SK-N-SH (cell line): Measurements from ENCODE around the gene ZBED3. TPM values are rescaled to one million over a fixed set of nuclear protein-coding genes. Genes with fewer than 3 reads are reported as not detected.

ENCODE experiments used
- CTCF ChIA-PET: fragments of 300-600, 350-600 bp; formaldehyde crosslinking; extraction: SDS; loops from one replicate; lab custom pipeline; 2021; lab: Yijun Ruan, JAX
- POLR2A ChIA-PET: fragments of 350-600 bp; sonication (Branson Sonifier 250); formaldehyde crosslinking; extraction: SDS; loops from one replicate; lab custom pipeline; 2020; ENCODE audit warnings: antibody characterized with exemption, inconsistent platforms; lab: Yijun Ruan, JAX
- DNase-seq: peaks from one replicate; pipeline ENCODE4 v3.0.0; 2012
- H2AFZ ChIP-seq: fragments of 200-600 bp; sonication (generic); 2 replicates; pipeline ENCODE4 v1.8.1; 2016; ENCODE audit warnings: antibody characterized with exemption, mild to moderate bottlenecking, low read depth
- H3F3A ChIP-seq: fragments of 200-600 bp; sonication (generic); replicated peaks from 2 replicates; pipeline ENCODE3; 2016; ENCODE audit warnings: antibody characterized with exemption, mild to moderate bottlenecking; ENCODE audit not compliant: insufficient read depth
- H3K27ac ChIP-seq, 2 experiments: fragments of 200-500 bp in 1 of 2; fragments of 200-600 bp in 1 of 2; sonication (Bioruptor generic) in 1 of 2; sonication (generic), shearing (Covaris generic) in 1 of 2; 2 replicates each; pipeline versions ENCODE4 v1.5.1 to v1.6.1; 2014 to 2016; ENCODE audit warnings: low read depth in 2 of 2, inconsistent platforms in 1 of 2, low read length in 1 of 2, mild to moderate bottlenecking in 1 of 2, mixed read lengths in 1 of 2
- H3K27me3 ChIP-seq: fragments of 200-600 bp; sonication (generic), shearing (Covaris generic); 2 replicates; pipeline ENCODE4 v1.6.1; 2016; ENCODE audit warnings: mixed run types; ENCODE audit not compliant: insufficient read depth
- H3K36me3 ChIP-seq, 2 experiments: fragments of 200-500 bp in 1 of 2; fragments of 200-600 bp in 1 of 2; sonication (Bioruptor generic) in 1 of 2; sonication (generic) in 1 of 2; replicated peaks in 1 of 2; 2 replicates each; pipeline versions ENCODE3 to v1.5.1; 2014 to 2016; ENCODE audit warnings: low read length in 1 of 2, mild to moderate bottlenecking in 1 of 2; ENCODE audit not compliant: insufficient read depth in 2 of 2, control insufficient read depth in 1 of 2
- H3K4me1 ChIP-seq, 2 experiments: fragments of 200-500 bp in 1 of 2; fragments of 200-600 bp in 1 of 2; sonication (Bioruptor generic) in 1 of 2; sonication (generic), shearing (Covaris generic) in 1 of 2; 2 replicates each; pipeline versions ENCODE4 v1.5.1 to v1.6.1; 2014 to 2016; ENCODE audit warnings: low read depth in 1 of 2, low read length in 1 of 2, mixed run types in 1 of 2; ENCODE audit not compliant: insufficient read depth in 2 of 2, control insufficient read depth in 1 of 2
- H3K4me2 ChIP-seq: fragments of 200-600 bp; sonication (generic), shearing (Covaris generic); 2 replicates; pipeline ENCODE4 v1.6.1; 2017; ENCODE audit warnings: mixed run types
- H3K4me3 ChIP-seq, 2 experiments: fragments of 200-500 bp in 1 of 2; fragments of 200-600 bp in 1 of 2; sonication (Bioruptor generic) in 1 of 2; sonication (generic), shearing (Covaris generic) in 1 of 2; 2 replicates each; pipeline versions ENCODE4 v1.5.1 to v1.8.1; 2014 to 2016; ENCODE audit warnings: low read depth in 2 of 2, inconsistent platforms in 1 of 2, low read length in 1 of 2, mild to moderate bottlenecking in 1 of 2, mixed read lengths in 1 of 2, moderate library complexity in 1 of 2
- H3K79me2 ChIP-seq: fragments of 200-600 bp; sonication (generic); 2 replicates; pipeline ENCODE4 v1.8.1; 2017; ENCODE audit warnings: mild to moderate bottlenecking; ENCODE audit not compliant: insufficient read depth
- H3K9ac ChIP-seq: fragments of 200-600 bp; sonication (generic); 2 replicates; pipeline ENCODE4 v1.6.1; 2017; ENCODE audit warnings: mixed run types
- H3K9me2 ChIP-seq: fragments of 200-600 bp; sonication (generic); 2 replicates; pipeline ENCODE4 v1.6.1; 2017; ENCODE audit warnings: mixed run types
- H3K9me3 ChIP-seq: fragments of 200-600 bp; sonication (generic); 2 replicates; pipeline ENCODE4 v1.6.1; 2017; ENCODE audit warnings: mixed run types, mild to moderate bottlenecking, moderate library complexity
- H4K20me1 ChIP-seq: fragments of 200-600 bp; sonication (generic); 2 replicates; pipeline ENCODE4 v1.6.1; 2017; ENCODE audit warnings: mild to moderate bottlenecking, mixed run types; ENCODE audit not compliant: insufficient read depth
- CHD2 ChIP-seq: fragments of 150-350 bp; IDR thresholded peaks from 2 replicates; pipeline ENCODE4 v1.6.1; 2018; ENCODE audit warnings: low read length; ENCODE audit not compliant: partially characterized antibody
- CTCF ChIP-seq: fragments of 200-600 bp; sonication (generic); IDR thresholded peaks from 2 replicates; pipeline ENCODE4 v1.6.1; 2017; ENCODE audit warnings: antibody characterized with exemption, mild to moderate bottlenecking, moderate library complexity
- EP300 ChIP-seq, 2 experiments: IDR thresholded peaks; 2 replicates each; pipeline versions ENCODE4 v1.4.0 to v1.6.1; 2012; ENCODE audit warnings: borderline replicate concordance in 1 of 2, low read depth in 1 of 2, low read length in 1 of 2
- EZH2phosphoT487 ChIP-seq: fragments of 200-600 bp; sonication (generic); IDR thresholded peaks from 2 replicates; pipeline ENCODE4 v1.6.1; 2017; ENCODE audit warnings: low read depth, mixed run types, mild to moderate bottlenecking, antibody characterized with exemption, moderate library complexity, borderline replicate concordance
- FOSL2 ChIP-seq: IDR thresholded peaks from 2 replicates; pipeline ENCODE4 v1.4.0; 2012; ENCODE audit warnings: low read depth, mild to moderate bottlenecking, moderate library complexity, borderline replicate concordance
- GATA2 ChIP-seq: sonication (generic); formaldehyde crosslinking; IDR thresholded peaks from 2 replicates; pipeline ENCODE4 v1.5.0; 2020; ENCODE audit warnings: mild to moderate bottlenecking, missing genetic modification reagents
- IRF3 ChIP-seq: fragments of 150-350 bp; IDR thresholded peaks from 2 replicates; pipeline ENCODE4 v1.6.1; 2016; ENCODE audit warnings: mild to moderate bottlenecking, low read depth, low read length
- MAX ChIP-seq: IDR thresholded peaks from 2 replicates; pipeline ENCODE4 v1.4.0; 2012; ENCODE audit warnings: low read depth
- MEF2A ChIP-seq: IDR thresholded peaks from 2 replicates; pipeline ENCODE4 v1.4.0; 2012; ENCODE audit warnings: low read depth, borderline replicate concordance
- NFIC ChIP-seq: IDR thresholded peaks from 2 replicates; pipeline ENCODE4 v1.4.0; 2012; ENCODE audit warnings: borderline replicate concordance
- NRF1 ChIP-seq: IDR thresholded peaks from 2 replicates; pipeline ENCODE4 v1.6.1; 2012; ENCODE audit warnings: low read depth, mild to moderate bottlenecking, low read length
- PBX3 ChIP-seq: IDR thresholded peaks from 2 replicates; pipeline ENCODE4; 2012
- POLR2AphosphoS5 ChIP-seq: IDR thresholded peaks from 2 replicates; pipeline ENCODE4 v1.6.1; 2012; ENCODE audit warnings: low read depth, low read length
- RCOR1 ChIP-seq: fragments of 150-350 bp; IDR thresholded peaks from 2 replicates; pipeline ENCODE4 v1.6.1; 2017; ENCODE audit warnings: antibody characterized with exemption, low read length
- REST ChIP-seq: IDR thresholded peaks from 2 replicates; pipeline ENCODE4 v1.6.1; 2012; ENCODE audit warnings: mild to moderate bottlenecking, low read depth, low read length, moderate library complexity
- RXRA ChIP-seq: IDR thresholded peaks from 2 replicates; pipeline ENCODE4 v1.4.0; 2012; ENCODE audit warnings: low read depth, mild to moderate bottlenecking, borderline replicate concordance
- TCF12 ChIP-seq: IDR thresholded peaks from 2 replicates; pipeline ENCODE4 v1.4.0; 2012
- YY1 ChIP-seq: IDR thresholded peaks from 2 replicates; pipeline ENCODE4 v1.4.0; 2012; ENCODE audit warnings: low read depth, mild to moderate bottlenecking
- ZBTB33 ChIP-seq: IDR thresholded peaks from 2 replicates; pipeline ENCODE4 v1.4.0; 2012; ENCODE audit warnings: low read depth, borderline replicate concordance
- WGBS: methylation state at CpG from one replicate; pipeline ENCODE4 v1.1.6; 2017; ENCODE audit warnings: low lambda C conversion rate; 5-methylcytosine and 5-hydroxymethylcytosine counted together
- polyA plus RNA-seq, 3 experiments: library from polyadenylated mRNA; depleted of rRNA; stranded (reverse); fragments of >200 nt; gene quantifications; 2 replicates each; pipeline ENCODE4 v1.2.3, GENCODE V29; 2012
- TF ChIP-seq, protein P1 (sequence below): IDR thresholded peaks from 2 replicates; pipeline ENCODE4 v1.4.0; 2012; ENCODE audit warnings: low read depth, borderline replicate concordance

Gene ZBED3
- polyA plus RNA-seq, 1 of the 3 experiments (the other 2 are of a cell fraction): 5.8 TPM

GRCh38 chr5:77022511-77023417, 64.3 kb downstream of the ZBED3 start:
- WGBS: 19% methylated on average over 7 of the region's 7 CpGs
- Histone ChIP-seq H3K9me2 (no peaks in the 10 kb centered on the region), H3K4me3 (no peak overlapping the region), H2AFZ (no peak overlapping the region), H3K4me2 (no peak overlapping the region), H3F3A (no peaks in the 10 kb centered on the region), H4K20me1 (no peaks in the 10 kb centered on the region), H3K27ac (no peak overlapping the region), H3K79me2 (no peaks in the 10 kb centered on the region), H3K9ac (no peak overlapping the region), H3K27me3 (peaks cover 16% of the 10 kb centered on the region; the same call in 1 of the 2 replicates), H3K4me1 (no peaks in the 10 kb centered on the region), H3K9me3 (no peaks in the 10 kb centered on the region), H3K36me3 (no peaks in the 10 kb centered on the region)
- DNase-seq: no peak
- no peak for TF ChIP-seq GATA2
- TF ChIP-seq, protein P1, sequence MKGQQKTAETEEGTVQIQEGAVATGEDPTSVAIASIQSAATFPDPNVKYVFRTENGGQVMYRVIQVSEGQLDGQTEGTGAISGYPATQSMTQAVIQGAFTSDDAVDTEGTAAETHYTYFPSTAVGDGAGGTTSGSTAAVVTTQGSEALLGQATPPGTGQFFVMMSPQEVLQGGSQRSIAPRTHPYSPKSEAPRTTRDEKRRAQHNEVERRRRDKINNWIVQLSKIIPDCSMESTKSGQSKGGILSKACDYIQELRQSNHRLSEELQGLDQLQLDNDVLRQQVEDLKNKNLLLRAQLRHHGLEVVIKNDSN: no peak
- no peak for TF ChIP-seq CHD2
- no peak for TF ChIP-seq IRF3
- TF ChIP-seq EZH2phosphoT487: no peak
- TF ChIP-seq MEF2A: no peak
- no peak for TF ChIP-seq NRF1
- TF ChIP-seq RXRA: no peak
- TF ChIP-seq PBX3: no peak
- TF ChIP-seq MAX: no peak
- TF ChIP-seq REST: no peak
- no peak for TF ChIP-seq FOSL2
- no peak for TF ChIP-seq POLR2AphosphoS5
- no peak for TF ChIP-seq CTCF
- no peak for TF ChIP-seq TCF12
- TF ChIP-seq YY1: no peak
- no peak for TF ChIP-seq ZBTB33
- no peak for TF ChIP-seq EP300 (IDR thresholded peaks at IDR 0.05; ENCODE audit: borderline replicate concordance in 1 of 2, low read depth in 1 of 2, low read length in 1 of 2)
- TF ChIP-seq NFIC: no peak
- no peak for TF ChIP-seq RCOR1
- ChIA-PET POLR2A (no interaction called here), CTCF (no interaction called here)
